K562 (cell line): ENCODE results near the gene LY6G6D. TPM values are rescaled to one million over a fixed set of nuclear protein-coding genes. Genes with fewer than 3 reads are reported as not detected.

Experiments
- CBX8 ChIP-seq: fragments of 200-600 bp; sonication (generic); IDR thresholded peaks from 2 replicates; pipeline ENCODE4 v1.6.1; 2012; ENCODE audit warnings: borderline replicate concordance, mixed run types, low read depth, mild to moderate bottlenecking, moderate library complexity, mixed read lengths, low read length, control low read depth, inconsistent platforms; ENCODE audit not compliant: poor library complexity, severe bottlenecking; ENCODE audit errors: extremely low read depth
- DACH1 ChIP-seq: fragments of 450-650 bp; IDR thresholded peaks from 2 replicates; pipeline ENCODE4 v1.6.1; 2018; ENCODE audit not compliant: partially characterized antibody
- EP300 ChIP-seq: IDR thresholded peaks from 2 replicates; pipeline ENCODE4 v1.6.1; 2012; ENCODE audit warnings: low read length, improper control_type of control experiment
- HIVEP1 ChIP-seq: fragments of 250-450 bp; sonication (Bioruptor Pico); IDR thresholded peaks from 2 replicates; pipeline ENCODE4 v1.4.0; 2020; ENCODE audit warnings: mild to moderate bottlenecking
- HSF4 ChIP-seq: fragments of 250-450 bp; sonication (Bioruptor Pico); IDR thresholded peaks from 2 replicates; pipeline ENCODE4 v2.1.2; 2022; ENCODE audit warnings: mild to moderate bottlenecking, moderate library complexity, borderline replicate concordance
- ILF3 ChIP-seq: fragments of 450-650 bp; IDR thresholded peaks from 2 replicates; pipeline ENCODE4 v1.6.1; 2018; ENCODE audit warnings: antibody characterized with exemption, mild to moderate bottlenecking, moderate library complexity, borderline replicate concordance
- MAZ ChIP-seq, 2 experiments: fragments of 450-650 bp in 1 of 2; sonication (generic) in 1 of 2; formaldehyde crosslinking; IDR thresholded peaks in 1 of 2; conservative IDR thresholded peaks in 1 of 2; 2 replicates each; pipeline versions ENCODE4 v1.4.0 to v1.5.0; 2020; ENCODE audit warnings: mild to moderate bottlenecking in 1 of 2, missing genetic modification reagents in 1 of 2
- MEF2D ChIP-seq: conservative IDR thresholded peaks from 2 replicates; pipeline ENCODE4 v1.6.1; 2016; ENCODE audit warnings: low read depth, missing genetic modification characterization, missing compliant biosample characterization
- MLLT1 ChIP-seq, 2 experiments: fragments of 450-650 bp; IDR thresholded peaks; 2 replicates each; pipeline ENCODE4 v1.6.1; 2016
- PHB ChIP-seq: fragments of 250-450 bp; sonication (Bioruptor Pico); IDR thresholded peaks from 2 replicates; pipeline ENCODE4 v1.5.0; 2021
- PHF8 ChIP-seq: fragments of 200-600 bp; sonication (generic); IDR thresholded peaks from 2 replicates; pipeline ENCODE4 v1.6.1; 2012; ENCODE audit warnings: mixed run types, mild to moderate bottlenecking, inconsistent platforms, low read length, moderate library complexity, borderline replicate concordance
- REST ChIP-seq, 2 experiments: fragments of 450-650 bp; formaldehyde crosslinking in 1 of 2; IDR thresholded peaks; 2 replicates each; pipeline versions ENCODE4 v1.4.0 to v1.6.1; 2014 to 2020; ENCODE audit warnings: mild to moderate bottlenecking in 2 of 2, borderline replicate concordance in 1 of 2, low read depth in 1 of 2
- RFX7 ChIP-seq: fragments of 250-450 bp; sonication (Bioruptor Pico); IDR thresholded peaks from 2 replicates; pipeline ENCODE4 v1.5.1; 2021; ENCODE audit warnings: mild to moderate bottlenecking
- SMARCE1 ChIP-seq: fragments of 450-650 bp; IDR thresholded peaks from 2 replicates; pipeline ENCODE4 v1.7.1; 2016; ENCODE audit warnings: mild to moderate bottlenecking
- ZNF280B ChIP-seq: fragments of 250-450 bp; sonication (Bioruptor Pico); IDR thresholded peaks from 2 replicates; pipeline ENCODE4 v1.5.1; 2021; ENCODE audit warnings: mild to moderate bottlenecking
- polyA plus RNA-seq, 8 experiments: library from polyadenylated mRNA; depleted of rRNA in 4 of 8; stranded (reverse) in 5 of 8; unstranded in 3 of 8; fragments of >200 nt; fragmentation: Nextera tagmentation in 2 of 8; fragmentation: Illumina TruSeq in 1 of 8; extraction: Ambion mirVana in 2 of 8; extraction: Trizol in 1 of 8; gene quantifications; 2 replicates each; pipeline versions ENCODE4 v1.2.1 to v1.2.3, GENCODE V29; 2011 to 2014; ENCODE audit warnings: inconsistent platforms in 1 of 8, missing spikeins in 1 of 8
- total RNA-seq, 7 experiments: library from RNA; depleted of rRNA in 6 of 7; stranded (reverse); fragments of >200 nt in 6 of 7; fragmentation: Illumina TruSeq in 2 of 7; extraction: Trizol in 2 of 7; gene quantifications; 2 replicates each; pipeline versions ENCODE4 v1.2.1 to v1.2.3, GENCODE V29; 2011 to 2021; ENCODE audit warnings: low replicate concordance in 1 of 7

LY6G6D gene
- total and polyA plus RNA-seq, 9 of the 15 experiments (the other 6 are each of a cell fraction or from before 2014, with no cell fraction given) = 0.30 to 0.38 TPM; not detected in 7

GRCh38 chr6:31689249-31690110, 25.7 kb upstream of the LY6G6D start (continued):
- TF ChIP-seq MLLT1 (IDR thresholded peaks at IDR 0.05) = no peak
- TF ChIP-seq EP300 = no peak
- no peak for TF ChIP-seq ILF3
- no peak for TF ChIP-seq DACH1
- TF ChIP-seq REST (IDR thresholded peaks at IDR 0.05; ENCODE audit: borderline replicate concordance) = 0 out of 2 replicates have a peak, but pooled peaks have one; percentile 26
- TF ChIP-seq REST (CRISPR knock-in tag; IDR thresholded peaks at IDR 0.05; ENCODE audit: low read depth) = no peak; the same call in 1 of the 2 replicates
- no peak for TF ChIP-seq SMARCE1
- no peak for TF ChIP-seq CBX8
- TF ChIP-seq MEF2D (tag) = no peak
- no peak for TF ChIP-seq ZNF280B (CRISPR knock-in tag)
- TF ChIP-seq MAZ (CRISPR knock-in tag; conservative IDR thresholded peaks at IDR 0.05 in 1 of 2, IDR thresholded peaks at IDR 0.05 in 1 of 2) = peak in 1 of 2 experiments; percentile 29; a peak in 1 of 4 replicates
- 0 out of 2 replicates have a peak, but pooled peaks have one; percentile 37 for TF ChIP-seq HSF4 (CRISPR knock-in tag)
- TF ChIP-seq PHB = no peak; the same call in 1 of the 2 replicates
- no peak for TF ChIP-seq HIVEP1 (CRISPR knock-in tag)
- TF ChIP-seq RFX7 (CRISPR knock-in tag) = no peak
- TF ChIP-seq PHF8 = no peak
